GM12878 (cell line): ENCODE data around the gene YPEL2.

Experiments used
- CBFB ChIP-seq: IDR thresholded peaks from 2 replicates; pipeline ENCODE4 v1.6.1; 2016; ENCODE audit warnings: antibody characterized with exemption, low read depth
- DPF2 ChIP-seq: fragments of 450-650 bp; IDR thresholded peaks from 2 replicates; pipeline ENCODE4 v1.6.1; 2017; ENCODE audit warnings: mild to moderate bottlenecking
- EZH2 ChIP-seq: IDR thresholded peaks from 2 replicates; pipeline ENCODE4 v1.6.1; 2012; ENCODE audit warnings: low read depth, mild to moderate bottlenecking, control low read depth, inconsistent platforms, low read length, borderline replicate concordance; ENCODE audit not compliant: control insufficient read depth
- FOXK2 ChIP-seq: fragments of 450-650 bp; IDR thresholded peaks from 2 replicates; pipeline ENCODE4 v1.6.1; 2017; ENCODE audit warnings: mild to moderate bottlenecking, moderate library complexity
- HDAC2 ChIP-seq: fragments of 200-600 bp; sonication (generic); IDR thresholded peaks from 2 replicates; pipeline ENCODE4 v1.6.1; 2017
- POLR2AphosphoS2 ChIP-seq: IDR thresholded peaks from 2 replicates; pipeline ENCODE4 v1.6.1; 2011; ENCODE audit warnings: low read depth, mild to moderate bottlenecking, low read length, improper control_type of control experiment, moderate library complexity
- RAD21 ChIP-seq: IDR thresholded peaks from 2 replicates; pipeline ENCODE4 v1.6.1; 2011; ENCODE audit warnings: mild to moderate bottlenecking, low read depth, low read length, moderate library complexity; ENCODE audit not compliant: insufficient read depth
- RB1 ChIP-seq: fragments of 450-650 bp; formaldehyde crosslinking; IDR thresholded peaks from 2 replicates; pipeline ENCODE4 v1.6.1; 2017; ENCODE audit warnings: mild to moderate bottlenecking, borderline replicate concordance
- ZNF217 ChIP-seq: fragments of 450-650 bp; IDR thresholded peaks from 2 replicates; pipeline ENCODE4 v1.6.1; 2017; ENCODE audit warnings: antibody characterized with exemption, mild to moderate bottlenecking
- ZZZ3 ChIP-seq: IDR thresholded peaks from 2 replicates; pipeline ENCODE4 v1.6.1; 2011; ENCODE audit warnings: low read depth; ENCODE audit not compliant: control insufficient read depth, insufficient read length
- TF ChIP-seq, protein P1 (sequence below), 3 experiments: IDR thresholded peaks in 2 of 3; conservative IDR thresholded peaks in 1 of 3; 2 replicates each; pipeline ENCODE4 v1.5.1; 2011; ENCODE audit warnings: low read depth in 3 of 3, low read length in 3 of 3, mild to moderate bottlenecking in 3 of 3, control low read depth in 2 of 3, moderate library complexity in 2 of 3, inconsistent platforms in 1 of 3, mixed read lengths in 1 of 3; ENCODE audit not compliant: control insufficient read depth in 2 of 3, insufficient read depth in 1 of 3; ENCODE audit errors: extremely low read depth in 1 of 3
- TF ChIP-seq, protein P2 (sequence below): fragments of 450-650 bp; IDR thresholded peaks from 2 replicates; pipeline ENCODE4 v1.6.1; 2017; ENCODE audit warnings: mild to moderate bottlenecking
- TF ChIP-seq, protein P3 (sequence below): fragments of 450-650 bp; IDR thresholded peaks from 2 replicates; pipeline ENCODE4 v1.6.1; 2017; ENCODE audit warnings: borderline replicate concordance

DNA sequence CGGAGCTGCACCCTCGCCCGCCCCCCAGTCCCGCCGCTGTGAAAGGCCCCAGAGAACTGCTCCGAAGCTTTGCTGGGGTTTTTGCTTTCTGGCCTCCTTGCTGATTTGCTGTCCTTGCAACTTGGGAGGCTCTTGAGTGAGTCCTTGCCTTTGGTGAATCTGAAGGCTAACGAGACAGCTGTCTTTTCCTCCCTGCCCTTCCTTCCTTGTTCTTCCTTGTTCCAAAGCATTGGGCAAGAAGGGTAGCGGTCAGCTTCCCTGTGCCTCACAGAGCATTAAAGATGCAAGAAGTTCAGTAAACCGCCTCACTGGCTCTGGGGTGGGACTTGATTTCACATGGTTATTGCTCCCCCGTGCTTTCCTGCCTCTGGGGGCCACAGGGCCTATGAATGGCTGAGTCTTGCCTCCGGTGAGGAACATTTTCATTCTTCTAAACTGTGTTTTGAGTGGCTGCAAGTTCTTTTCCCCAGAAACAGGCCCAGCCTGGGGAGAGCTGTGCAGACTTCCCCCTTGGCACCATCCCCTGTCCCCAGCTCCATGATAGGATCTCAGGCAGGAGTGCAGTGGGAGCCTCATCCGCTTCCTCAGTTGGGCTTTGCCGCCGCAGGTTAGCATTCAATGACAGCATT, 1.4 kb downstream of the YPEL2 start:
- TF ChIP-seq RAD21 (no peak), EZH2 (no peak), CBFB (no peak), FOXK2 (no peak), POLR2AphosphoS2 (no peak), ZZZ3 (no peak), DPF2 (no peak), RB1 (no peak), ZNF217 (no peak), HDAC2 (no peak)
- TF ChIP-seq, protein P1, sequence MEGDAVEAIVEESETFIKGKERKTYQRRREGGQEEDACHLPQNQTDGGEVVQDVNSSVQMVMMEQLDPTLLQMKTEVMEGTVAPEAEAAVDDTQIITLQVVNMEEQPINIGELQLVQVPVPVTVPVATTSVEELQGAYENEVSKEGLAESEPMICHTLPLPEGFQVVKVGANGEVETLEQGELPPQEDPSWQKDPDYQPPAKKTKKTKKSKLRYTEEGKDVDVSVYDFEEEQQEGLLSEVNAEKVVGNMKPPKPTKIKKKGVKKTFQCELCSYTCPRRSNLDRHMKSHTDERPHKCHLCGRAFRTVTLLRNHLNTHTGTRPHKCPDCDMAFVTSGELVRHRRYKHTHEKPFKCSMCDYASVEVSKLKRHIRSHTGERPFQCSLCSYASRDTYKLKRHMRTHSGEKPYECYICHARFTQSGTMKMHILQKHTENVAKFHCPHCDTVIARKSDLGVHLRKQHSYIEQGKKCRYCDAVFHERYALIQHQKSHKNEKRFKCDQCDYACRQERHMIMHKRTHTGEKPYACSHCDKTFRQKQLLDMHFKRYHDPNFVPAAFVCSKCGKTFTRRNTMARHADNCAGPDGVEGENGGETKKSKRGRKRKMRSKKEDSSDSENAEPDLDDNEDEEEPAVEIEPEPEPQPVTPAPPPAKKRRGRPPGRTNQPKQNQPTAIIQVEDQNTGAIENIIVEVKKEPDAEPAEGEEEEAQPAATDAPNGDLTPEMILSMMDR (IDR thresholded peaks at IDR 0.05 in 2 of 3, conservative IDR thresholded peaks at IDR 0.05 in 1 of 3; ENCODE audit: control insufficient read depth in 2 of 3, extremely low read depth in 1 of 3, insufficient read depth in 1 of 3, low read depth in 3 of 3, low read length in 3 of 3): no peak
- TF ChIP-seq, protein P2, sequence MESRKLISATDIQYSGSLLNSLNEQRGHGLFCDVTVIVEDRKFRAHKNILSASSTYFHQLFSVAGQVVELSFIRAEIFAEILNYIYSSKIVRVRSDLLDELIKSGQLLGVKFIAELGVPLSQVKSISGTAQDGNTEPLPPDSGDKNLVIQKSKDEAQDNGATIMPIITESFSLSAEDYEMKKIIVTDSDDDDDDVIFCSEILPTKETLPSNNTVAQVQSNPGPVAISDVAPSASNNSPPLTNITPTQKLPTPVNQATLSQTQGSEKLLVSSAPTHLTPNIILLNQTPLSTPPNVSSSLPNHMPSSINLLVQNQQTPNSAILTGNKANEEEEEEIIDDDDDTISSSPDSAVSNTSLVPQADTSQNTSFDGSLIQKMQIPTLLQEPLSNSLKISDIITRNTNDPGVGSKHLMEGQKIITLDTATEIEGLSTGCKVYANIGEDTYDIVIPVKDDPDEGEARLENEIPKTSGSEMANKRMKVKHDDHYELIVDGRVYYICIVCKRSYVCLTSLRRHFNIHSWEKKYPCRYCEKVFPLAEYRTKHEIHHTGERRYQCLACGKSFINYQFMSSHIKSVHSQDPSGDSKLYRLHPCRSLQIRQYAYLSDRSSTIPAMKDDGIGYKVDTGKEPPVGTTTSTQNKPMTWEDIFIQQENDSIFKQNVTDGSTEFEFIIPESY: no peak
- TF ChIP-seq, protein P3, sequence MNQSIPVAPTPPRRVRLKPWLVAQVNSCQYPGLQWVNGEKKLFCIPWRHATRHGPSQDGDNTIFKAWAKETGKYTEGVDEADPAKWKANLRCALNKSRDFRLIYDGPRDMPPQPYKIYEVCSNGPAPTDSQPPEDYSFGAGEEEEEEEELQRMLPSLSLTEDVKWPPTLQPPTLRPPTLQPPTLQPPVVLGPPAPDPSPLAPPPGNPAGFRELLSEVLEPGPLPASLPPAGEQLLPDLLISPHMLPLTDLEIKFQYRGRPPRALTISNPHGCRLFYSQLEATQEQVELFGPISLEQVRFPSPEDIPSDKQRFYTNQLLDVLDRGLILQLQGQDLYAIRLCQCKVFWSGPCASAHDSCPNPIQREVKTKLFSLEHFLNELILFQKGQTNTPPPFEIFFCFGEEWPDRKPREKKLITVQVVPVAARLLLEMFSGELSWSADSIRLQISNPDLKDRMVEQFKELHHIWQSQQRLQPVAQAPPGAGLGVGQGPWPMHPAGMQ: no peak
